Epithelial cell of proximal tubule (primary cell): Measurements from ENCODE around the gene GNAO1. TPM values are rescaled to one million over a fixed set of nuclear protein-coding genes. Genes with fewer than 3 reads are reported as not detected.

Experiments used
- DNase-seq: peaks from one replicate; pipeline ENCODE4 v3.0.0-alpha.2; 2011; ENCODE audit warnings: low read depth
- H3K4me3 ChIP-seq: 2 replicates; pipeline ENCODE4 v1.5.1; 2011; ENCODE audit warnings: low read depth, mild to moderate bottlenecking, low read length
- CTCF ChIP-seq: conservative IDR thresholded peaks from 2 replicates; pipeline ENCODE4 v1.5.1; 2012; ENCODE audit warnings: low read depth, mild to moderate bottlenecking, low read length
- total RNA-seq: library from RNA; depleted of rRNA; stranded (reverse); fragments of >200 nt; gene quantifications from 2 replicates; pipeline ENCODE4 v1.2.3, GENCODE V29; 2015

GNAO1 gene
- total RNA-seq, 1 donor from 2014 or later = 1.1 TPM

- DNase-seq = no peak
- no peak overlapping the region for H3K4me3 ChIP-seq
- TF ChIP-seq CTCF = no peak
Observed at GRCh38 chr16:56225017-56225742, 33.9 kb downstream of the GNAO1 start.

- no peak for DNase-seq
- no peak overlapping the region for H3K4me3 ChIP-seq
- no peak for TF ChIP-seq CTCF
Observed at GRCh38 chr16:56226187-56226586, 34.9 kb downstream of the GNAO1 start.

- DNase-seq = no peak
- TF ChIP-seq CTCF = no peak
- H3K4me3 ChIP-seq = no peak overlapping the region
Observed at GRCh38 chr16:56226845-56227525, 35.7 kb downstream of the GNAO1 start.

- no peak for TF ChIP-seq CTCF
- DNase-seq = no peak
- H3K4me3 ChIP-seq = no peak overlapping the region
Observed at GRCh38 chr16:56227936-56228335, 36.6 kb downstream of the GNAO1 start.

GRCh38 chr16:56228476-56228875, 37.2 kb downstream of the GNAO1 start:
- no peak overlapping the region for H3K4me3 ChIP-seq
- DNase-seq = no peak
- TF ChIP-seq CTCF = no peak

- H3K4me3 ChIP-seq = no peak overlapping the region
- DNase-seq = no peak
- TF ChIP-seq CTCF = no peak
Observed at GRCh38 chr16:56233795-56234566, 42.7 kb downstream of the GNAO1 start.
